Measurements from ENCODE around the gene CTDNEP1. TPM values are rescaled to one million over a fixed set of nuclear protein-coding genes. Genes with fewer than 3 reads are reported as not detected.

The CTDNEP1 gene
- total and polyA plus RNA-seq, 4 donors, result 92.9 to 113 (median 108) TPM

GRCh38 chr17:7211491-7212273 lies 39.9 kb downstream of the CTDNEP1 start:
- DNase-seq (no peak), ATAC-seq (ENCODE audit: low FRiP score) (no peak)
- Histone ChIP-seq H3K27me3 (ENCODE audit: control insufficient read depth in 1 of 2, insufficient read depth in 2 of 2, low read length in 1 of 2) (no peaks in the 10 kb centered on the region), H3K9me3 (ENCODE audit: control insufficient read depth, low read length) (no peaks in the 10 kb centered on the region), H3K36me3 (ENCODE audit: control insufficient read depth in 1 of 2, insufficient read depth in 2 of 2, low read length in 1 of 2) (no peaks in the 10 kb centered on the region), H3K27ac (ENCODE audit: low read depth in 1 of 2, low read length in 2 of 2) (no peak overlapping the region), H3K4me1 (ENCODE audit: control insufficient read depth in 1 of 2, insufficient read depth in 2 of 2, low read length in 2 of 2) (no peaks in the 10 kb centered on the region), H3K4me3 (ENCODE audit: low read length in 2 of 2) (no peak overlapping the region)
- intact Hi-C loops (cut with DNase I), result no loop called here
- WGBS, 2 donors, result 35 to 41% methylated on average over 22 to 37 of the region's 37 CpGs

- no peaks in the 10 kb centered on the region for H3K36me3 ChIP-seq (ENCODE audit: control insufficient read depth in 1 of 2, insufficient read depth in 2 of 2, low read length in 1 of 2)
- H3K4me1 ChIP-seq (ENCODE audit: control insufficient read depth in 1 of 2, insufficient read depth in 2 of 2, low read length in 2 of 2), result no peaks in the 10 kb centered on the region
These were observed 42.6 kb downstream of the CTDNEP1 start for GRCh38 chr17:7208754-7209460.

GRCh38 chr17:7208027-7208571 lies 43.4 kb downstream of the CTDNEP1 start:
- Histone ChIP-seq H3K36me3 (ENCODE audit: control insufficient read depth in 1 of 2, insufficient read depth in 2 of 2, low read length in 1 of 2) (no peaks in the 10 kb centered on the region), H3K27me3 (ENCODE audit: control insufficient read depth in 1 of 2, insufficient read depth in 2 of 2, low read length in 1 of 2) (no peaks in the 10 kb centered on the region), H3K27ac (ENCODE audit: low read depth in 1 of 2, low read length in 2 of 2) (no peak overlapping the region), H3K9me3 (ENCODE audit: control insufficient read depth, low read length) (no peaks in the 10 kb centered on the region), H3K4me3 (ENCODE audit: low read length in 2 of 2) (no peak overlapping the region), H3K4me1 (ENCODE audit: control insufficient read depth in 1 of 2, insufficient read depth in 2 of 2, low read length in 2 of 2) (no peaks in the 10 kb centered on the region)
- DNase-seq (no peak), ATAC-seq (ENCODE audit: low FRiP score) (no peak)
- WGBS, 2 donors, result 51 to 60% methylated on average over 20 to 21 of the region's 21 CpGs
- intact Hi-C loops (cut with DNase I), result no loop called here

More at GRCh38 chr17:7208754-7209460, 42.6 kb downstream of the CTDNEP1 start:
- 84 to 86% methylated on average over 9 of the region's 9 CpGs for WGBS, 2 donors
- DNase-seq, result no peak
- Histone ChIP-seq H3K9me3 (ENCODE audit: control insufficient read depth, low read length) (no peaks in the 10 kb centered on the region), H3K27ac (ENCODE audit: low read depth in 1 of 2, low read length in 2 of 2) (no peak overlapping the region), H3K27me3 (ENCODE audit: control insufficient read depth in 1 of 2, insufficient read depth in 2 of 2, low read length in 1 of 2) (no peaks in the 10 kb centered on the region), H3K4me3 (ENCODE audit: low read length in 2 of 2) (no peak overlapping the region)
- intact Hi-C loops (cut with DNase I), result no loop called here
- no peak for ATAC-seq (ENCODE audit: low FRiP score)

GRCh38 chr17:7207120-7208001 lies 44.2 kb downstream of the CTDNEP1 start:
- ATAC-seq (ENCODE audit: low FRiP score) (no peak), DNase-seq (no peak)
- Histone ChIP-seq H3K27ac (ENCODE audit: low read depth in 1 of 2, low read length in 2 of 2) (no peak overlapping the region), H3K9me3 (ENCODE audit: control insufficient read depth, low read length) (no peaks in the 10 kb centered on the region), H3K4me3 (ENCODE audit: low read length in 2 of 2) (no peak overlapping the region), H3K36me3 (ENCODE audit: control insufficient read depth in 1 of 2, insufficient read depth in 2 of 2, low read length in 1 of 2) (peaks cover 0 to 2% of the 10 kb centered on the region in 2 donors), H3K27me3 (ENCODE audit: control insufficient read depth in 1 of 2, insufficient read depth in 2 of 2, low read length in 1 of 2) (no peaks in the 10 kb centered on the region), H3K4me1 (ENCODE audit: control insufficient read depth in 1 of 2, insufficient read depth in 2 of 2, low read length in 2 of 2) (no peaks in the 10 kb centered on the region)
- WGBS, 2 donors, result 81 to 82% methylated on average over 21 to 24 of the region's 24 CpGs
- intact Hi-C loops (cut with DNase I), result no loop called here

DNA sequence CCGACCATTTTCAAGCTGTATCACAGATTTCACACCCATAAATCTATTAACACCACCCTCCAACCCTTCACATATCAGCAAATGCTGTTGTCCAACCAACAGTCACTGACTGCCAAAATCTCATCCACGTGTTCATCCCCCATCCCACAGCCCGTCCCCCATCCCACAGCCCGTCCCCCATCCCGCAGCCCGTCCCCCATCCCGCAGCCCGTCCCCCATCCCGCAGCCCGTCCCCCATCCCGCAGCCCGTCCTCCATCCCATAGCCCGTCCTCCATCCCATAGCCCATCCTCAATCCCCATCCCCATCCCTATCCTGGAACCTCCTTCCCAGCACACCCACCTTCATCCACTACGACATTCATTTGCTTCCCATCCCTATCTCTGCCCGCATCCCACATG lies 46.0 kb downstream of the CTDNEP1 start:
- DNase-seq (no peak), ATAC-seq (ENCODE audit: low FRiP score) (no peak)
- Histone ChIP-seq H3K36me3 (ENCODE audit: control insufficient read depth in 1 of 2, insufficient read depth in 2 of 2, low read length in 1 of 2) (peaks cover 0 to 2% of the 10 kb centered on the region in 2 donors), H3K4me3 (ENCODE audit: low read length in 2 of 2) (peak overlapping the region in 1 of 2 donors; percentile 2), H3K27me3 (ENCODE audit: control insufficient read depth in 1 of 2, insufficient read depth in 2 of 2, low read length in 1 of 2) (no peaks in the 10 kb centered on the region), H3K4me1 (ENCODE audit: control insufficient read depth in 1 of 2, insufficient read depth in 2 of 2, low read length in 2 of 2) (no peaks in the 10 kb centered on the region), H3K27ac (ENCODE audit: low read depth in 1 of 2, low read length in 2 of 2) (no peak overlapping the region), H3K9me3 (ENCODE audit: control insufficient read depth, low read length) (no peaks in the 10 kb centered on the region)
- intact Hi-C loops (cut with DNase I), result no loop called here
- WGBS, 2 donors, result 26 to 35% methylated on average over 15 of the region's 15 CpGs

DNA sequence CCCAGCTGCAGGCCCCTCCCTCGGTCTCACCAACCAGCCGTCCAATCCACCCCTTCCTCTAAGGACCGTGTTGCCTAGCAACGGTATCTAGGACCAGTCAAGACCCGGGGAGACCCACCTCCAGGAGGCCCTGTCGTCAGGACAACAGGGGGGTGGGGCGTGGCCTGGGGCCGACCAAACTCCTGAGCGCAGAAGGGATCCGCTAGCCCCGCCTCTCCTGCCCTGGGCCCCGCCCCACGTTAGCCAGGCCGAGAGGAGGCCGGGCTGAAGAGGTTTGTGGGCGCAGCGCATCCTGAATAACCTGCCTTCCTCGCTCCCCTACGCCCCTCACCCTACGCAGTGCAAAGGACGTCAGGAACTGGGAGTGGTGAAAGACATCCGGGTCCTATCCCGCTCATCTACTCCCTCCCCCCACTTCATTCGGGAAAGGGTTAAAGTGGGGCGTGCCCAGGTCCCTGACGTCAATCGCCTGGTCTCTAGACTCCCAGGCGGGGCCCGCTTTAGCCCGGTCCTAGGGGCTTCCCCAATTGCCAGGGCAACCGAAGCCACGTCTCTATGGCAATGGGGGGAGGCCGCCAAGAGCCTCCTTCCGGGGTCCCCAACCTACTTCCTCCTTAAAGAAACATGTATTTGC lies 46.6 kb downstream of the CTDNEP1 start:
- intact Hi-C loops (cut with DNase I), result no loop called here
- Histone ChIP-seq H3K36me3 (ENCODE audit: control insufficient read depth in 1 of 2, insufficient read depth in 2 of 2, low read length in 1 of 2) (peaks cover 0 to 2% of the 10 kb centered on the region in 2 donors), H3K4me3 (ENCODE audit: low read length in 2 of 2) (peak overlapping the region in 1 of 2 donors; percentile 2), H3K27ac (ENCODE audit: low read depth in 1 of 2, low read length in 2 of 2) (no peak overlapping the region), H3K9me3 (ENCODE audit: control insufficient read depth, low read length) (no peaks in the 10 kb centered on the region), H3K27me3 (ENCODE audit: control insufficient read depth in 1 of 2, insufficient read depth in 2 of 2, low read length in 1 of 2) (no peaks in the 10 kb centered on the region), H3K4me1 (ENCODE audit: control insufficient read depth in 1 of 2, insufficient read depth in 2 of 2, low read length in 2 of 2) (no peaks in the 10 kb centered on the region)
- peak; percentile 93 to 95 for DNase-seq
- WGBS, 2 donors, result 1% methylated on average over 32 to 34 of the region's 34 CpGs
- ATAC-seq (ENCODE audit: low FRiP score), result peak; percentile 88

GRCh38 chr17:7204336-7204735 lies 47.2 kb downstream of the CTDNEP1 start:
- H3K36me3 ChIP-seq (ENCODE audit: control insufficient read depth in 1 of 2, insufficient read depth in 2 of 2, low read length in 1 of 2), result peaks cover 0 to 2% of the 10 kb centered on the region in 2 donors
- intact Hi-C loops (cut with DNase I), result no loop called here
- no peak overlapping the region for H3K27ac ChIP-seq (ENCODE audit: low read depth in 1 of 2, low read length in 2 of 2)
- 75 to 76% methylated on average over 14 to 15 of the region's 15 CpGs for WGBS, 2 donors
- peak; percentile 6 for ATAC-seq (ENCODE audit: low FRiP score)
- H3K27me3 ChIP-seq (ENCODE audit: control insufficient read depth in 1 of 2, insufficient read depth in 2 of 2, low read length in 1 of 2), result no peaks in the 10 kb centered on the region
- no peaks in the 10 kb centered on the region for H3K9me3 ChIP-seq (ENCODE audit: control insufficient read depth, low read length)
- H3K4me3 ChIP-seq (ENCODE audit: low read length in 2 of 2), result peak overlapping the region in 1 of 2 donors; percentile 2
- no peaks in the 10 kb centered on the region for H3K4me1 ChIP-seq (ENCODE audit: control insufficient read depth in 1 of 2, insufficient read depth in 2 of 2, low read length in 2 of 2)
- DNase-seq, result no peak

- 93 to 95% methylated on average over 16 of the region's 16 CpGs for whole genome bisulfite sequencing, 2 donors
- ATAC-seq (ENCODE audit: low FRiP score) (no peak), DNase-seq (no peak)
- H3K4me3 ChIP-seq (ENCODE audit: low read length in 2 of 2), result no peak overlapping the region
- H3K4me1 ChIP-seq (ENCODE audit: control insufficient read depth in 1 of 2, insufficient read depth in 2 of 2, low read length in 2 of 2), result no peaks in the 10 kb centered on the region
- H3K9me3 ChIP-seq (ENCODE audit: control insufficient read depth, low read length), result no peaks in the 10 kb centered on the region
- intact Hi-C loops (cut with DNase I), result no loop called here
- H3K27ac ChIP-seq (ENCODE audit: low read depth in 1 of 2, low read length in 2 of 2), result no peak overlapping the region
- H3K27me3 ChIP-seq (ENCODE audit: control insufficient read depth in 1 of 2, insufficient read depth in 2 of 2, low read length in 1 of 2), result no peaks in the 10 kb centered on the region
- peaks cover 0 to 2% of the 10 kb centered on the region in 2 donors for H3K36me3 ChIP-seq (ENCODE audit: control insufficient read depth in 1 of 2, insufficient read depth in 2 of 2, low read length in 1 of 2)
These were observed 48.1 kb downstream of the CTDNEP1 start for GRCh38 chr17:7203391-7203790.
